Neutrophil (primary cell): Measurements from ENCODE around the gene CHST8.
"Not testable (repeated sequence)": the region's sequence is repeated elsewhere in the genome, so short reads cannot be mapped to it uniquely, and the experiment has no call there.

Experiments used
- H3K27ac ChIP-seq: fragments of 200-600 bp; sonication (generic); 2 replicates; pipeline ENCODE4 v1.5.1; 2016; ENCODE audit warnings: mild to moderate bottlenecking, moderate library complexity
- H3K27me3 ChIP-seq: fragments of 200-600 bp; sonication (generic); 2 replicates; pipeline ENCODE4 v1.6.0; 2016; ENCODE audit warnings: mild to moderate bottlenecking
- H3K36me3 ChIP-seq: fragments of 200-600 bp; sonication (generic); 2 replicates; pipeline ENCODE4 v1.5.1; 2017
- H3K4me1 ChIP-seq, 2 experiments: fragments of 200-600 bp in 1 of 2; sonication (generic) in 1 of 2; 1 replicate in 1 of 2; 2 replicates in 1 of 2; pipeline versions ENCODE4 v1.5.1 to v1.6.1; 2013 to 2016; ENCODE audit warnings: low read depth in 1 of 2, low read length in 1 of 2, mild to moderate bottlenecking in 1 of 2, moderate library complexity in 1 of 2; ENCODE audit not compliant: control insufficient read depth in 1 of 2, insufficient read depth in 1 of 2
- H3K4me3 ChIP-seq, 2 experiments: fragments of 200-600 bp in 1 of 2; sonication (generic) in 1 of 2; 1 replicate in 1 of 2; 2 replicates in 1 of 2; pipeline ENCODE4 v1.5.1; 2013 to 2016; ENCODE audit warnings: low read depth in 1 of 2, low read length in 1 of 2, mild to moderate bottlenecking in 1 of 2, moderate library complexity in 1 of 2
- H3K9me3 ChIP-seq: fragments of 200-600 bp; sonication (generic); 2 replicates; pipeline ENCODE4 v1.5.1; 2016
- TF ChIP-seq, protein P1 (sequence below): fragments of 200-600 bp; sonication (generic); IDR thresholded peaks from 2 replicates; pipeline ENCODE4 v1.5.1; 2016; ENCODE audit warnings: antibody characterized with exemption

The CHST8 gene

GRCh38 chr19:33689868-33690267 lies 68.1 kb downstream of the CHST8 start:
- Histone ChIP-seq H3K27ac (no peak overlapping the region), H3K4me1 (no peaks in the 10 kb centered on the region), H3K36me3 (no peaks in the 10 kb centered on the region), H3K9me3 (no peaks in the 10 kb centered on the region), H3K27me3 (peaks cover 13% of the 10 kb centered on the region), H3K4me3 (no peak overlapping the region)
- TF ChIP-seq, protein P1, sequence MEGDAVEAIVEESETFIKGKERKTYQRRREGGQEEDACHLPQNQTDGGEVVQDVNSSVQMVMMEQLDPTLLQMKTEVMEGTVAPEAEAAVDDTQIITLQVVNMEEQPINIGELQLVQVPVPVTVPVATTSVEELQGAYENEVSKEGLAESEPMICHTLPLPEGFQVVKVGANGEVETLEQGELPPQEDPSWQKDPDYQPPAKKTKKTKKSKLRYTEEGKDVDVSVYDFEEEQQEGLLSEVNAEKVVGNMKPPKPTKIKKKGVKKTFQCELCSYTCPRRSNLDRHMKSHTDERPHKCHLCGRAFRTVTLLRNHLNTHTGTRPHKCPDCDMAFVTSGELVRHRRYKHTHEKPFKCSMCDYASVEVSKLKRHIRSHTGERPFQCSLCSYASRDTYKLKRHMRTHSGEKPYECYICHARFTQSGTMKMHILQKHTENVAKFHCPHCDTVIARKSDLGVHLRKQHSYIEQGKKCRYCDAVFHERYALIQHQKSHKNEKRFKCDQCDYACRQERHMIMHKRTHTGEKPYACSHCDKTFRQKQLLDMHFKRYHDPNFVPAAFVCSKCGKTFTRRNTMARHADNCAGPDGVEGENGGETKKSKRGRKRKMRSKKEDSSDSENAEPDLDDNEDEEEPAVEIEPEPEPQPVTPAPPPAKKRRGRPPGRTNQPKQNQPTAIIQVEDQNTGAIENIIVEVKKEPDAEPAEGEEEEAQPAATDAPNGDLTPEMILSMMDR, result no peak

DNA sequence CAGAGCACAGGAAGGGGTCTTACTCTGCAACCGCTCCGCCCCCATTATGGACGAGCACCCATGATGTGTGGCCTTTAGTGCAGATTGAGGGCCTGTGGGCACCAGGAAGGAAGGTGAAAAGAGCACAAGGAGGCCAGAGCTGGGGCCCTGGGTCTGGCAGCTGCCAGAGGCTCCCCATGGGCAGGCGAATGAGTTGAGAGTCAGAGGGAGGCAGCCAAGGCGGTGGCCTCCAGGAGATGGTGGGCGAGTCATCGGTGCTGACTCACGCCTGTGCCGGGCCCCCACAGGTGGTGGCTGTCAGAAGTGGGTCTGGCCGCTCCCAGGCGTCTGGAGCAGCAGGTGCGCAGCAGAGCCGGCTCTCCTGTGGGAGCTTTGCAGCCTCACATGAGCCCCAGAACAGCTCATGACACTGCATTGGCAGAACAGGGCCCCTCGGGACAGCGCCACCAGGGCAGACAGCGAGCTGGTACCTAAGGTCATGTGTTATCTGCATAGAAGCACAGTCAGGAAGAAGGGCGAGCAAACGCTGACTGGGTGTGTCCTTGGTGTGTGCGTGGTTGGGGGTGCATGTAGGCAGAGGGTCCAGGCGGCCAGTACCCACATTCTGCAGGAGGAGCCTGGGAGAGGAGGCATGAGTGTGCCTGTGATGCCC lies 68.8 kb downstream of the CHST8 start:
- Histone ChIP-seq H3K36me3 (no peaks in the 10 kb centered on the region), H3K27ac (no peak overlapping the region), H3K4me1 (no peaks in the 10 kb centered on the region), H3K9me3 (no peaks in the 10 kb centered on the region), H3K27me3 (peaks cover 7% of the 10 kb centered on the region), H3K4me3 (no peak overlapping the region)
- TF ChIP-seq, protein P1, result no peak

DNA sequence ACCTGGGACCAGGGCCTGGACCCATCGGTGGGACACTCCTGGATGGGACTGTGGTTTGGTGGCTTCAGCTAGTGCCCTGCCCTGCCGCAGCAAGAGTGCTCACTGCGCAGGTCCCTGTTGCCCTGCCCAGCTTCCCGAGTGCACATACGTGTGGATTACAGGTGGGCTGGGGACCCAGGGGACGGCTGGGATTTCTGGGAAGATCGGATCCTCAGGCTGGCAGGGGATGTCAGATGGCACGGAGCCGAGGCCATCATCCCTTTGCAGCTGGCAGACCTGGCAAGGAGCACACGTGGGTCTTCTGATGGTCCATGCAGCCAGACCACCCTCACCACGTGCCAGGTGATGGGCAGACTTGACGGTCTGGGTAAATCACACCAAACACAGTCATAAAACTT lies 69.3 kb downstream of the CHST8 start:
- Histone ChIP-seq H3K27ac (no peak overlapping the region), H3K4me1 (no peaks in the 10 kb centered on the region), H3K9me3 (no peaks in the 10 kb centered on the region), H3K36me3 (no peaks in the 10 kb centered on the region), H3K27me3 (peaks cover 1% of the 10 kb centered on the region), H3K4me3 (no peak overlapping the region)
- TF ChIP-seq, protein P1, result no peak

- H3K36me3 ChIP-seq, result no peaks in the 10 kb centered on the region
- H3K27me3 ChIP-seq, result no peaks in the 10 kb centered on the region
- no peak overlapping the region for H3K27ac ChIP-seq
- no peaks in the 10 kb centered on the region for H3K4me1 ChIP-seq
- H3K9me3 ChIP-seq, result no peaks in the 10 kb centered on the region
- H3K4me3 ChIP-seq, result no peak overlapping the region
- TF ChIP-seq, protein P1, result no peak
Observed at GRCh38 chr19:33691736-33692135, 70.0 kb downstream of the CHST8 start.

GRCh38 chr19:33693678-33694077 lies 71.9 kb downstream of the CHST8 start:
- TF ChIP-seq, protein P1, result no peak

GRCh38 chr19:33695547-33695946 lies 73.8 kb downstream of the CHST8 start:
- not testable (repeated sequence) for H3K27ac ChIP-seq, H3K27me3 ChIP-seq, H3K4me1 ChIP-seq, H3K4me3 ChIP-seq, H3K9me3 ChIP-seq, H3K36me3 ChIP-seq

More at GRCh38 chr19:33693678-33694077, 71.9 kb downstream of the CHST8 start:
- Histone ChIP-seq H3K4me3 (no peak overlapping the region), H3K9me3 (no peaks in the 10 kb centered on the region), H3K4me1 (no peaks in the 10 kb centered on the region), H3K27ac (no peak overlapping the region), H3K27me3 (no peaks in the 10 kb centered on the region), H3K36me3 (no peaks in the 10 kb centered on the region)
